Measurements from ENCODE around the gene TTLL5.

Gene TTLL5

GRCh38 chr14:75972801-75973421 lies 311.9 kb downstream of the TTLL5 start:
- Histone ChIP-seq H3K4me1 (ENCODE audit: control insufficient read depth, low read length) (peaks cover 22% of the 10 kb centered on the region), H4K20me1 (ENCODE audit: control insufficient read depth, insufficient read depth, low read depth, low read length) (no peaks in the 10 kb centered on the region), H3K9me2 (replicated peaks; ENCODE audit: control insufficient read depth, low read length) (no peaks in the 10 kb centered on the region), H3K79me2 (ENCODE audit: control insufficient read depth, low read length) (no peaks in the 10 kb centered on the region), H3F3A (ENCODE audit: control insufficient read depth, insufficient read depth) (no peaks in the 10 kb centered on the region), H3K4me3 (ENCODE audit: low read length) (no peak overlapping the region), H3K9me3 (ENCODE audit: control insufficient read depth, insufficient read depth, low read length) (no peaks in the 10 kb centered on the region), H3K4me2 (ENCODE audit: low read length) (no peak overlapping the region), H3K36me3 (ENCODE audit: control insufficient read depth, low read length) (no peaks in the 10 kb centered on the region), H3K27ac (ENCODE audit: low read depth, low read length) (no peak overlapping the region), H3K27me3 (ENCODE audit: control insufficient read depth, low read length) (peaks cover 3% of the 10 kb centered on the region; the same call in 1 of the 2 replicates)
- TF ChIP-seq CTCF (IDR thresholded peaks at IDR 0.05; ENCODE audit: low read depth, low read length, poor library complexity, severe bottlenecking) = no peak
- no peak for TF ChIP-seq EZH2phosphoT487 (IDR thresholded peaks at IDR 0.05; ENCODE audit: borderline replicate concordance, low read length)

- Histone ChIP-seq H3K27me3 (ENCODE audit: control insufficient read depth, low read length) (peaks cover 10% of the 10 kb centered on the region), H3K4me3 (ENCODE audit: low read length) (no peak overlapping the region), H3K9me3 (ENCODE audit: control insufficient read depth, insufficient read depth, low read length) (no peaks in the 10 kb centered on the region), H3K79me2 (ENCODE audit: control insufficient read depth, low read length) (no peaks in the 10 kb centered on the region), H3K4me2 (ENCODE audit: low read length) (peak overlapping the region; percentile 22), H3F3A (ENCODE audit: control insufficient read depth, insufficient read depth) (peaks cover 2% of the 10 kb centered on the region; the same call in 1 of the 2 replicates), H3K9me2 (replicated peaks; ENCODE audit: control insufficient read depth, low read length) (no peaks in the 10 kb centered on the region), H3K36me3 (ENCODE audit: control insufficient read depth, low read length) (no peaks in the 10 kb centered on the region), H3K27ac (ENCODE audit: low read depth, low read length) (no peak overlapping the region), H4K20me1 (ENCODE audit: control insufficient read depth, insufficient read depth, low read depth, low read length) (0 out of 2 replicates have a peak, but pooled peaks cover 6% of the 10 kb centered on the region), H3K4me1 (ENCODE audit: control insufficient read depth, low read length) (peaks cover 46% of the 10 kb centered on the region)
- TF ChIP-seq CTCF (IDR thresholded peaks at IDR 0.05; ENCODE audit: low read depth, low read length, poor library complexity, severe bottlenecking) (no peak), EZH2phosphoT487 (IDR thresholded peaks at IDR 0.05; ENCODE audit: borderline replicate concordance, low read length) (no peak)
Measured at GRCh38 chr14:75976826-75977581, 316.0 kb downstream of the TTLL5 start.

- H3K9me2 ChIP-seq (replicated peaks; ENCODE audit: control insufficient read depth, low read length) = no peaks in the 10 kb centered on the region
- peaks cover 45% of the 10 kb centered on the region for H3K4me1 ChIP-seq (ENCODE audit: control insufficient read depth, low read length)
- no peaks in the 10 kb centered on the region for H3K79me2 ChIP-seq (ENCODE audit: control insufficient read depth, low read length)
- H3K9me3 ChIP-seq (ENCODE audit: control insufficient read depth, insufficient read depth, low read length) = no peaks in the 10 kb centered on the region
- no peak for TF ChIP-seq EZH2phosphoT487 (IDR thresholded peaks at IDR 0.05; ENCODE audit: borderline replicate concordance, low read length)
- no peak for TF ChIP-seq CTCF (IDR thresholded peaks at IDR 0.05; ENCODE audit: low read depth, low read length, poor library complexity, severe bottlenecking)
- H3K4me2 ChIP-seq (ENCODE audit: low read length) = no peak overlapping the region; the same call in 1 of the 2 replicates
- no peaks in the 10 kb centered on the region for H3K36me3 ChIP-seq (ENCODE audit: control insufficient read depth, low read length)
- H3K27me3 ChIP-seq (ENCODE audit: control insufficient read depth, low read length) = peaks cover 13% of the 10 kb centered on the region
- H4K20me1 ChIP-seq (ENCODE audit: control insufficient read depth, insufficient read depth, low read depth, low read length) = 0 out of 2 replicates have a peak, but pooled peaks cover 6% of the 10 kb centered on the region
- no peak overlapping the region for H3K27ac ChIP-seq (ENCODE audit: low read depth, low read length)
- H3K4me3 ChIP-seq (ENCODE audit: low read length) = no peak overlapping the region
- peaks cover 2% of the 10 kb centered on the region; the same call in 1 of the 2 replicates for H3F3A ChIP-seq (ENCODE audit: control insufficient read depth, insufficient read depth)
Measured at GRCh38 chr14:75977582-75977943, 316.5 kb downstream of the TTLL5 start.

All from DOHH2 (cell line).